BE2C (cell line): Measurements from ENCODE around the gene ARHGEF19.
A peak's percentile ranks its signal among the peaks of the same experiment; 100 is the strongest.
"Not testable (repeated sequence)": the region's sequence is repeated elsewhere in the genome, so short reads cannot be mapped to it uniquely, and the experiment has no call there.

ENCODE experiments used
- DNase-seq: peaks from one replicate; pipeline ENCODE4 v3.0.0-alpha.2; 2020
- H3K27me3 ChIP-seq: fragments of 250-450 bp; sonication (Bioruptor Pico); 2 replicates; pipeline ENCODE4 v1.5.1; 2020; ENCODE audit warnings: mild to moderate bottlenecking
- H3K36me3 ChIP-seq: fragments of 250-450 bp; sonication (Bioruptor Pico); 2 replicates; pipeline ENCODE4 v1.5.1; 2020; ENCODE audit warnings: mild to moderate bottlenecking
- H3K4me1 ChIP-seq: fragments of 250-450 bp; sonication (Bioruptor Pico); 2 replicates; pipeline ENCODE4 v1.5.1; 2020
- H3K4me3 ChIP-seq: 2 replicates; pipeline ENCODE4 v1.5.1; 2011; ENCODE audit warnings: low read depth, low read length
- H3K9me3 ChIP-seq: fragments of 250-450 bp; sonication (Bioruptor Pico); 2 replicates; pipeline ENCODE4 v1.5.1; 2020
- CTCF ChIP-seq: IDR thresholded peaks from 2 replicates; pipeline ENCODE4 v1.5.1; 2012; ENCODE audit warnings: mild to moderate bottlenecking, low read depth, low read length

ARHGEF19 gene

GRCh38 chr1:16219968-16220500 lies 7.6 kb upstream of the ARHGEF19 start:
- no peaks in the 10 kb centered on the region for H3K9me3 ChIP-seq
- TF ChIP-seq CTCF = no peak
- no peaks in the 10 kb centered on the region for H3K4me1 ChIP-seq
- DNase-seq = no peak
- H3K4me3 ChIP-seq = no peak overlapping the region
- H3K36me3 ChIP-seq = no peaks in the 10 kb centered on the region
- H3K27me3 ChIP-seq = no peaks in the 10 kb centered on the region

GRCh38 chr1:16218674-16219071 lies 6.2 kb upstream of the ARHGEF19 start:
- Histone ChIP-seq H3K36me3 (no peaks in the 10 kb centered on the region), H3K27me3 (no peaks in the 10 kb centered on the region), H3K9me3 (no peaks in the 10 kb centered on the region), H3K4me3 (no peak overlapping the region), H3K4me1 (no peaks in the 10 kb centered on the region)
- no peak for DNase-seq
- no peak for TF ChIP-seq CTCF

- Histone ChIP-seq H3K4me3 (no peak overlapping the region), H3K36me3 (no peaks in the 10 kb centered on the region), H3K9me3 (no peaks in the 10 kb centered on the region), H3K27me3 (no peaks in the 10 kb centered on the region), H3K4me1 (no peaks in the 10 kb centered on the region)
- TF ChIP-seq CTCF = no peak
- DNase-seq = no peak
Measured at GRCh38 chr1:16218014-16218673, 5.7 kb upstream of the ARHGEF19 start.

DNA sequence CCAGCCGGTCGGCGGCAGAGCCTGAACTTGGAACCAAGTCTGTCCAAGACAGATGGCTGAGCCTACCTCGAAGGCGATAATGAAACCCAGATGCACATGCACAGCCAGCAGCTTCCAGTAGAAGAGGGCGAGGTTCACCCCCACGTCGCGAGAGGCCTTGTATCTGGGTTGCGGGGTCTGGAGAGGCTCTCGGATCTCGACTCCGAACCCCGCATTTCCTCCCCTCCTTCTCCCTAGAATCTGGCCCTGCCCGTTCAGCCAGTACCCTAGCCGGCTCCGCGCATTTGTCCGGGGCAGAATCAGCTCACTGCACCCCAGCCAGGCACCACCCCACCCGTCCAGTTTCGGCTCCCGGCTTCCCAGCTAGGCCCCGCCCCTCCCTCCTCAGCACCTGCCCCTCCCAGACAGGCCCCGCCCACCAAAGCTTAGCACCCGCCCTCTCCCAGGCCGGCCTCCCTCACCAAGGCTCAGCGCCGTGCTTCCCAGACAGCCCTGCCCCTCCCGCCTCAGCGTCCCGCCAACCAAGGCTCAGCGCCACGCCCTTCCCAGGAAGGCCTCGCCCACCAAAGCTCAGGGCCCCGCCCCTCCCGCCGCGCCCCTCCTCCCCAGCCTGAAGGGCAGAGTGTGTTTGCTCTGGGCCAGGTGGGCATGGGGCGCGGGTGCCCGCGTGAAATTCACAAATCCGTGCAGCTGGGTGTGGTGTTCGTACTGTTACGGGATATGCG lies 4.8 kb upstream of the ARHGEF19 start:
- Histone ChIP-seq H3K9me3 (no peaks in the 10 kb centered on the region), H3K4me3 (peak overlapping the region; percentile 41), H3K27me3 (no peaks in the 10 kb centered on the region), H3K4me1 (no peaks in the 10 kb centered on the region), H3K36me3 (no peaks in the 10 kb centered on the region)
- peak; percentile 96 for DNase-seq
- TF ChIP-seq CTCF = no peak

GRCh38 chr1:16215882-16216753 lies 3.7 kb upstream of the ARHGEF19 start:
- no peaks in the 10 kb centered on the region for H3K27me3 ChIP-seq
- H3K4me3 ChIP-seq = peak overlapping the region; percentile 41
- no peak for TF ChIP-seq CTCF
- no peaks in the 10 kb centered on the region for H3K4me1 ChIP-seq
- no peaks in the 10 kb centered on the region for H3K9me3 ChIP-seq
- peak; percentile 96 for DNase-seq
- no peaks in the 10 kb centered on the region for H3K36me3 ChIP-seq

GRCh38 chr1:16215240-16215639 lies 2.8 kb upstream of the ARHGEF19 start:
- not testable (repeated sequence) for DNase-seq, H3K4me1 ChIP-seq, H3K9me3 ChIP-seq, H3K4me3 ChIP-seq, H3K27me3 ChIP-seq, H3K36me3 ChIP-seq

GRCh38 chr1:16213544-16213943 lies 1.1 kb upstream of the ARHGEF19 start:
- not testable (repeated sequence) for H3K4me3 ChIP-seq, H3K4me1 ChIP-seq, H3K27me3 ChIP-seq, H3K9me3 ChIP-seq, H3K36me3 ChIP-seq, DNase-seq
